ENCODE data around the gene AFF2. TPM values are rescaled to one million over a fixed set of nuclear protein-coding genes. Genes with fewer than 3 reads are reported as not detected.

Gene AFF2
- total RNA-seq, 1 donor from 2014 or later = under 0.01 TPM

- Histone ChIP-seq H3K36me3 (ENCODE audit: control insufficient read depth, insufficient read depth, low read length) (no peaks in the 10 kb centered on the region), H3K4me3 (ENCODE audit: low read depth, low read length) (no peak overlapping the region), H3K27me3 (ENCODE audit: control insufficient read depth, insufficient read depth, low read length) (no peaks in the 10 kb centered on the region)
- FAIRE-seq = no peak
- no peak for DNase-seq (ENCODE audit: low read depth)
- TF ChIP-seq CTCF (IDR thresholded peaks at IDR 0.05; ENCODE audit: insufficient read depth, low read length, severe bottlenecking) = no peak
Observed at GRCh38 chrX:148573119-148573518, 72.7 kb downstream of the AFF2 start.

GRCh38 chrX:148574237-148574973 lies 74.0 kb downstream of the AFF2 start:
- FAIRE-seq (no peak), DNase-seq (ENCODE audit: low read depth) (peak; percentile 4)
- no peak for TF ChIP-seq CTCF (IDR thresholded peaks at IDR 0.05; ENCODE audit: insufficient read depth, low read length, severe bottlenecking)

DNA sequence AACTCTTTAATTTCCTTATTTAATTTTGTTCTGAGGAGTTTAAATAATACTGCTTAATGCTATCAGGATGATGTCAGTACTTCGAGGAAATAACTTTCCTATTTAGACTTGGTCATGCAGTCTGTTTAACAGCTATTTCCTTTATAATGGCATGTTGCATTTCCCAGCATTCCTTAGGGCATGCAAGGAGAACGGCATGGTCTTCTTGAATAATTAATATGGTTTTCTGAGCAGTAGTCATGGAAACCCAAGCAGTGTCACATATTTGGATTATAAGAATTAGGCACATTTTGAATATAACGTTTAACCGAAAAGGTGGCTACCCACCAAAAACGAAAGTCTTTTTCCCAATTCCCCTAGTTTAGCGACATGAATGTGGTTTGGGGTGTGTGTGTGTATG lies 76.0 kb downstream of the AFF2 start:
- no peak overlapping the region for H3K4me3 ChIP-seq (ENCODE audit: low read depth, low read length)
- no peak for FAIRE-seq

More at GRCh38 chrX:148574237-148574973, 74.0 kb downstream of the AFF2 start:
- Histone ChIP-seq H3K27me3 (ENCODE audit: control insufficient read depth, insufficient read depth, low read length) (no peaks in the 10 kb centered on the region), H3K36me3 (ENCODE audit: control insufficient read depth, insufficient read depth, low read length) (no peaks in the 10 kb centered on the region), H3K4me3 (ENCODE audit: low read depth, low read length) (no peak overlapping the region)

GRCh38 chrX:148577741-148578140 lies 77.3 kb downstream of the AFF2 start:
- Histone ChIP-seq H3K4me3 (ENCODE audit: low read depth, low read length) (no peak overlapping the region), H3K27me3 (ENCODE audit: control insufficient read depth, insufficient read depth, low read length) (no peaks in the 10 kb centered on the region), H3K36me3 (ENCODE audit: control insufficient read depth, insufficient read depth, low read length) (no peaks in the 10 kb centered on the region)
- DNase-seq (ENCODE audit: low read depth) = no peak
- TF ChIP-seq CTCF (IDR thresholded peaks at IDR 0.05; ENCODE audit: insufficient read depth, low read length, severe bottlenecking) = no peak
- no peak for FAIRE-seq

More for the DNA sequence above, 76.0 kb downstream of the AFF2 start:
- no peak for DNase-seq (ENCODE audit: low read depth)
- Histone ChIP-seq H3K36me3 (ENCODE audit: control insufficient read depth, insufficient read depth, low read length) (no peaks in the 10 kb centered on the region), H3K27me3 (ENCODE audit: control insufficient read depth, insufficient read depth, low read length) (no peaks in the 10 kb centered on the region)
- no peak for TF ChIP-seq CTCF (IDR thresholded peaks at IDR 0.05; ENCODE audit: insufficient read depth, low read length, severe bottlenecking)

- H3K36me3 ChIP-seq (ENCODE audit: control insufficient read depth, insufficient read depth, low read length) = no peaks in the 10 kb centered on the region
- no peaks in the 10 kb centered on the region for H3K27me3 ChIP-seq (ENCODE audit: control insufficient read depth, insufficient read depth, low read length)
- no peak for DNase-seq (ENCODE audit: low read depth)
- no peak for FAIRE-seq
- no peak for TF ChIP-seq CTCF (IDR thresholded peaks at IDR 0.05; ENCODE audit: insufficient read depth, low read length, severe bottlenecking)
- no peak overlapping the region for H3K4me3 ChIP-seq (ENCODE audit: low read depth, low read length)
Observed at GRCh38 chrX:148580016-148580415, 79.6 kb downstream of the AFF2 start.

DNA sequence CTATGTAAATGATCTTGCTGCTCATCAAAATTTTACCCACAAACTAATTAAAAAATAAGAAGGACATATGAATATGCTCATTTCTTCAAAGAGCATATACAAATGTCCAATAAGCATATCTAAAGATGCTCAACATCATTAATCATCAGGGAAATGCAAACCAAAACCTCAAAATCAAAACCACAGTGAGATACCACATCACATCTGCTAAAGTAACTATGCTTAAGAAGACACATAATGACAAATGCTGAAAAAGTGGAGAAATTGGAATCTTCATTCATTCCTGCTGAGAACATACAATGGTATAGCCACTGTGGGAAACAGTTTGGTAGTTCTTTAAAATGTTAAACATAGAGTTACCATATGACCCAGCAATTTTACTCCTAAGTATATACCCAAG lies 81.9 kb downstream of the AFF2 start:
- no peak for FAIRE-seq
- Histone ChIP-seq H3K27me3 (ENCODE audit: control insufficient read depth, insufficient read depth, low read length) (no peaks in the 10 kb centered on the region), H3K36me3 (ENCODE audit: control insufficient read depth, insufficient read depth, low read length) (no peaks in the 10 kb centered on the region), H3K4me3 (ENCODE audit: low read depth, low read length) (no peak overlapping the region)
- TF ChIP-seq CTCF (IDR thresholded peaks at IDR 0.05; ENCODE audit: insufficient read depth, low read length, severe bottlenecking) = no peak
- no peak for DNase-seq (ENCODE audit: low read depth)
